Peyer's patch (tissue), 4 donors: ENCODE measurements around the gene COX6A2. TPM values are rescaled to one million over a fixed set of nuclear protein-coding genes. Genes with fewer than 3 reads are reported as not detected.

Experiments
- DNase-seq, 3 donors: peaks; one replicate each; pipeline ENCODE4 v3.0.0-alpha.2; 2017 to 2019
- H3K27ac ChIP-seq, 4 donors: fragments of 200-600 bp; sonication (generic); one replicate each; pipeline ENCODE4 v1.5.1; 2016 to 2019
- H3K27me3 ChIP-seq, 2 donors: fragments of 200-600 bp; sonication (generic); one replicate each; pipeline ENCODE4 v1.5.1; 2019
- H3K36me3 ChIP-seq, 3 donors: fragments of 200-600 bp; sonication (generic); one replicate each; pipeline ENCODE4 v1.5.1; 2016 to 2019
- H3K4me1 ChIP-seq, 4 donors: fragments of 200-600 bp; sonication (generic); one replicate each; pipeline ENCODE4 v1.5.1; 2016 to 2019
- H3K4me3 ChIP-seq, 4 donors: fragments of 200-600 bp; sonication (generic); 1 replicate in 3 of 4; 2 replicates in 1 of 4; pipeline ENCODE4 v1.5.1; 2016 to 2019; ENCODE audit warnings: mild to moderate bottlenecking in 1 of 4
- H3K9me3 ChIP-seq, 4 donors: fragments of 200-600 bp; sonication (generic); one replicate each; pipeline ENCODE4 v1.5.1; 2016 to 2019; ENCODE audit warnings: mild to moderate bottlenecking in 1 of 4
- CTCF ChIP-seq, 6 experiments: fragments of 450-650 bp in 4 of 6; fragments of 200-600 bp in 2 of 6; sonication (generic) in 1 of 6; IDR thresholded peaks; one replicate each; pipeline ENCODE4 v1.5.1; 2017 to 2019; ENCODE audit warnings: antibody characterized with exemption in 6 of 6, mild to moderate bottlenecking in 3 of 6, moderate library complexity in 1 of 6
- POLR2A ChIP-seq, 2 donors: fragments of 450-650 bp; IDR thresholded peaks; one replicate each; pipeline ENCODE4 v1.5.1; 2017; ENCODE audit warnings: antibody characterized with exemption in 2 of 2, mild to moderate bottlenecking in 2 of 2, moderate library complexity in 2 of 2
- total RNA-seq, 4 donors: library from RNA; depleted of rRNA; stranded (reverse); fragments of >200 nt; gene quantifications; one replicate each; pipeline ENCODE4 v1.1.0, GENCODE V29; 2016

COX6A2 gene
- total RNA-seq, 4 donors from 2014 or later: not detected

- Histone ChIP-seq H3K4me3 (no peak overlapping the region), H3K4me1 (no peaks in the 10 kb centered on the region), H3K36me3 (no peaks in the 10 kb centered on the region), H3K9me3 (no peaks in the 10 kb centered on the region), H3K27ac (no peak overlapping the region), H3K27me3 (no peaks in the 10 kb centered on the region)
- no peak for TF ChIP-seq POLR2A (IDR thresholded peaks at IDR 0.05)
- TF ChIP-seq CTCF (IDR thresholded peaks at IDR 0.05): no peak
- no peak for DNase-seq
Observed at GRCh38 chr16:31413381-31413780, 14.8 kb downstream of the COX6A2 start.

- Histone ChIP-seq H3K4me3 (no peak overlapping the region), H3K27me3 (no peaks in the 10 kb centered on the region), H3K9me3 (no peaks in the 10 kb centered on the region), H3K27ac (no peak overlapping the region), H3K36me3 (no peaks in the 10 kb centered on the region), H3K4me1 (no peaks in the 10 kb centered on the region)
- no peak for DNase-seq
- TF ChIP-seq CTCF (IDR thresholded peaks at IDR 0.05) (no peak), POLR2A (IDR thresholded peaks at IDR 0.05) (no peak)
Observed at GRCh38 chr16:31412750-31413149, 15.4 kb downstream of the COX6A2 start.

GRCh38 chr16:31411024-31411844, 16.9 kb downstream of the COX6A2 start:
- no peaks in the 10 kb centered on the region for H3K9me3 ChIP-seq

GRCh38 chr16:31410082-31410481, 18.1 kb downstream of the COX6A2 start:
- DNase-seq: no peak

More at GRCh38 chr16:31411024-31411844, 16.9 kb downstream of the COX6A2 start:
- Histone ChIP-seq H3K4me1 (no peaks in the 10 kb centered on the region), H3K27me3 (no peaks in the 10 kb centered on the region), H3K4me3 (no peak overlapping the region), H3K36me3 (no peaks in the 10 kb centered on the region), H3K27ac (no peak overlapping the region)
- TF ChIP-seq POLR2A (IDR thresholded peaks at IDR 0.05) (no peak), CTCF (IDR thresholded peaks at IDR 0.05) (no peak)
- DNase-seq: no peak

GRCh38 chr16:31409433-31409832, 18.7 kb downstream of the COX6A2 start:
- no peak overlapping the region for H3K4me3 ChIP-seq
- H3K27ac ChIP-seq: no peak overlapping the region
- H3K27me3 ChIP-seq: no peaks in the 10 kb centered on the region
- no peak for TF ChIP-seq POLR2A (IDR thresholded peaks at IDR 0.05)
- TF ChIP-seq CTCF (IDR thresholded peaks at IDR 0.05): no peak
- H3K9me3 ChIP-seq: no peaks in the 10 kb centered on the region
- no peaks in the 10 kb centered on the region for H3K4me1 ChIP-seq
- no peak for DNase-seq
- no peaks in the 10 kb centered on the region for H3K36me3 ChIP-seq

More at GRCh38 chr16:31410082-31410481, 18.1 kb downstream of the COX6A2 start:
- Histone ChIP-seq H3K27ac (no peak overlapping the region), H3K4me3 (no peak overlapping the region), H3K36me3 (no peaks in the 10 kb centered on the region), H3K4me1 (no peaks in the 10 kb centered on the region), H3K9me3 (no peaks in the 10 kb centered on the region), H3K27me3 (no peaks in the 10 kb centered on the region)
- TF ChIP-seq POLR2A (IDR thresholded peaks at IDR 0.05): no peak
- TF ChIP-seq CTCF (IDR thresholded peaks at IDR 0.05): no peak
